ENCODE results near the gene RAMP1.

The RAMP1 gene

DNA sequence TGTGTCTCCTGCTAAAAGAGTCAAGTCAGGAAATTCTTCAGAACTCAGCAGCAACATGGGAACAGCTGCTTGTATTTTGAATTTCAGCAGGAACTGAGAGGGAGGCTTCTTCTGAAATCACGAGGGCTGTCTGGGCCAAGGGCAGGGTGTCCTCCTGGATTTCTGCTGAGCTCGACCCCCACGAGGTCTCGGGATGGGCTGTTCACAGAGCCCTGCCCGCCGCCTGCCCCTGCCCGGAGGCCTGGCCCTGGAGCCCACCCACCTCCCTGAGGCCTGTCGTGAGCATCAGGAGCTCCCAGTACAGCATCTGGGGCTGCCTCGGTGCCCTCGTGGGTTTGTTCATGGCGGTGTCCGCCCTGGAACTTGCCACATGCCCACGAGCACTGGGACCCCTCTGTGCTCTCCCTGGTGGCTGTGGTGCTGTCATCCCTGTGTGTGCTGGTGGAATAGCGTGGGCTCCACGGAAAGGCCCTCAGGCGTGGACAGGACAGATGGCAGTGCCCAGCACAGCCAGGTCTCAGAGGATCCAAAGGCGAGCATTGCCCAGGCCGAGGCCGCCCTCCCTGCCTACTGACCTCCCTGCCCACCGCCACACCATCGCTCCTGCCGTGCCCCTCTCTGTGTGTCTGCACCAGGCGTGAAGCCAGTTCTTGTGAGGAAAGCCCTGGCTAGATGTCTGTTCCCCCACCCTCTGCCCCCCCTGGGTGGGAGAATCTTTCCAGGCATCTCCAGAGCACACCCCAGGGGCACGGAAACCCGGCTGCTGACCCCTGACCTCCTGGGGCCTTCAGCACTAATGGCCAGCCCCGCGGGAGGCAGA is 25.9 kb downstream of the RAMP1 start:
- H3F3A ChIP-seq (ENCODE audit: low read depth), result no peaks in the 10 kb centered on the region
- no peak for TF ChIP-seq EZH2phosphoT487 (IDR thresholded peaks at IDR 0.05; ENCODE audit: borderline replicate concordance)
- no peak for TF ChIP-seq CTCF (conservative IDR thresholded peaks at IDR 0.05; ENCODE audit: low read length)
- no peaks in the 10 kb centered on the region for H3K9me3 ChIP-seq (ENCODE audit: insufficient read depth, low read depth, low read length)
- no peaks in the 10 kb centered on the region for H3K79me2 ChIP-seq (ENCODE audit: insufficient read depth, low read length)
- H3K36me3 ChIP-seq (ENCODE audit: insufficient read depth, low read length), result no peaks in the 10 kb centered on the region
- no peak overlapping the region for H3K4me2 ChIP-seq (ENCODE audit: low read depth, low read length, poor library complexity, severe bottlenecking)
- H4K20me1 ChIP-seq (ENCODE audit: insufficient read depth, low read length, poor library complexity, severe bottlenecking), result no peaks in the 10 kb centered on the region
- no peaks in the 10 kb centered on the region for H3K4me1 ChIP-seq (ENCODE audit: insufficient read depth, low read length, poor library complexity, severe bottlenecking)
- no peak overlapping the region for H3K9ac ChIP-seq (ENCODE audit: low read depth, low read length, poor library complexity, severe bottlenecking)
- no peaks in the 10 kb centered on the region for H3K9me2 ChIP-seq (replicated peaks; ENCODE audit: low read depth, low read length)
- no peak overlapping the region for H2AFZ ChIP-seq (ENCODE audit: low read length)
- H3K4me3 ChIP-seq (ENCODE audit: low read length, poor library complexity, severe bottlenecking), result no peak overlapping the region
- no peaks in the 10 kb centered on the region for H3K27me3 ChIP-seq (ENCODE audit: insufficient read depth, low read length, poor library complexity, severe bottlenecking)

DNA sequence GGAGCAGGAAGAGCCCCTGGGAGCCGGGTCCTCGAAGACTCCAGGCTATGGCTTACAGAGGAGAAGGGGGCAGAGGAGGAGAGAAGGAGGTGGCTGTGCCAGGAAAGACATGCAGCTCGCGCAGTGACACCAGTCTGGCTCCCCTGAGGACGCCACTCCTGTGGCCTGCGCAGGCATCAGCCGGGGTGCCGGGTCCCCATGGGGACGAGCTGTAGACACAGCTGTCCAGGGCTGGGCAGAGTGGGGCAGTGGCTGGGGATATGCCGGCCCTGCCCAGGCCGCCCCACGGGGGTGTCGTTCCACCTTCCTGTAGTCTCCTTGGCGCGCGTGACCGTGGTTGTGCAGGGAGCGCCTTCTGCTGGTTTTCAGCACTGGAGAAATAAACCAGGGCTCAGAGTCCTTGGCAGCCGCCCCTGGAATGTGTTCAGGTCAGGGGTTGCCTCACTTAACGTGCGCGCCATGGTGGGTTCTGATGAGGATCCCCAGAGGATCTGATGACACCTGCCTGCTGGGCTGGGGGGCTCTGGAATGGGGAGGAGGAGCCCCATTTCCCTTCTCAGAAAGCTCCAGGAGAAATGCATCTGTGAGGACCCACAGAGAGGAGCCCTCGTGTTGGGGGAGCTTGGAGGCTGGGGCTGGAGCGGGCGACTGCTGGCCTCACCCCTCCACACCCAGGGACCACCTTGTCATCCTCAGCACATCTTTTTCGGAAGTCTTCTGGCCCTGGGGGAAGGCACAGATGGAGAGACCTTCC is 26.7 kb downstream of the RAMP1 start:
- H3K4me1 ChIP-seq (ENCODE audit: insufficient read depth, low read length, poor library complexity, severe bottlenecking), result no peaks in the 10 kb centered on the region
- no peaks in the 10 kb centered on the region for H3K9me3 ChIP-seq (ENCODE audit: insufficient read depth, low read depth, low read length)
- no peak for TF ChIP-seq EZH2phosphoT487 (IDR thresholded peaks at IDR 0.05; ENCODE audit: borderline replicate concordance)
- TF ChIP-seq CTCF (conservative IDR thresholded peaks at IDR 0.05; ENCODE audit: low read length), result no peak
- no peaks in the 10 kb centered on the region for H3K79me2 ChIP-seq (ENCODE audit: insufficient read depth, low read length)
- no peaks in the 10 kb centered on the region for H4K20me1 ChIP-seq (ENCODE audit: insufficient read depth, low read length, poor library complexity, severe bottlenecking)
- no peaks in the 10 kb centered on the region for H3F3A ChIP-seq (ENCODE audit: low read depth)
- no peak overlapping the region for H2AFZ ChIP-seq (ENCODE audit: low read length)
- no peak overlapping the region for H3K9ac ChIP-seq (ENCODE audit: low read depth, low read length, poor library complexity, severe bottlenecking)
- H3K9me2 ChIP-seq (replicated peaks; ENCODE audit: low read depth, low read length), result no peaks in the 10 kb centered on the region
- no peak overlapping the region for H3K4me3 ChIP-seq (ENCODE audit: low read length, poor library complexity, severe bottlenecking)
- H3K4me2 ChIP-seq (ENCODE audit: low read depth, low read length, poor library complexity, severe bottlenecking), result no peak overlapping the region
- H3K36me3 ChIP-seq (ENCODE audit: insufficient read depth, low read length), result no peaks in the 10 kb centered on the region
- no peaks in the 10 kb centered on the region for H3K27me3 ChIP-seq (ENCODE audit: insufficient read depth, low read length, poor library complexity, severe bottlenecking)

DNA sequence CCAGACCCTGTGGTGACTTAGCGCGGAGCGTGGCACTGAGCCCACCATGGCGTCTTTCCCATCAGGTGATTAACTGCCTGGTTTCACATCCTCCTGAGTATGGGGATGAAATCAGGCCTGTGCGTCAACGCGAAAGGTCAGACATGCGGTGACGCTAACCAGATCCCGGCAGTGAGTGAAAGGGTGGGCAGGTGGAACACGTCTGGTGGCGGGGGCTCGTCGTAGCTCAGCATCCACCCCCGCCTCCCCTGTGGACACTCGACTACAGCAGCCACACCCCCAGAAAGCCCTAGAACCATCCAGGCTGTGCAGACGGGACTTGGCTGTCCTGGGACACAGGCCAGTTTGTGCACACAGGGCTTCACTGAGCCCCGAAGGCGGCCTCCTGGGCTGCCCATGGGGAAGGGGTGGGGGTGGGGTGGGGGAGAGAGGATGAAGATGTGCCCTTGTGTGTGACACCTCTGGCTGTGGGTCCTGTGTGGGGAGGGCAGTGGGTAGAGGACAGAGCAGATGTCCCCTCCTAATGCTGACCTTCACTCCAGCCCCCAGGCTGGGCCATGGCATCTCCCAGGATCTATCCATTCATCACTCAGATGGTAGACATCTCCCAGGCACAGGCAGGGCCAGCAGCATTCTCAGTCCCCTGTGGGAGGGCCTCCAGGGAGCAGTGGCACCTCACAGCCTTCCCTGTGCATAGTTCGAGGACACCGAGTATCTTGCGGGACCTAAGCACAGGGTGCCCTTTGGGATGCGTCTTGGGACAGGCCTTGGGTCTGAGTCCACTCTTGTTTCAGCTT is 27.5 kb downstream of the RAMP1 start:
- Histone ChIP-seq H3K79me2 (ENCODE audit: insufficient read depth, low read length) (no peaks in the 10 kb centered on the region), H3K4me2 (ENCODE audit: low read depth, low read length, poor library complexity, severe bottlenecking) (no peak overlapping the region), H2AFZ (ENCODE audit: low read length) (no peak overlapping the region), H3F3A (ENCODE audit: low read depth) (no peaks in the 10 kb centered on the region), H3K9ac (ENCODE audit: low read depth, low read length, poor library complexity, severe bottlenecking) (no peak overlapping the region), H4K20me1 (ENCODE audit: insufficient read depth, low read length, poor library complexity, severe bottlenecking) (no peaks in the 10 kb centered on the region), H3K36me3 (ENCODE audit: insufficient read depth, low read length) (no peaks in the 10 kb centered on the region), H3K27me3 (ENCODE audit: insufficient read depth, low read length, poor library complexity, severe bottlenecking) (no peaks in the 10 kb centered on the region), H3K9me3 (ENCODE audit: insufficient read depth, low read depth, low read length) (no peaks in the 10 kb centered on the region), H3K9me2 (replicated peaks; ENCODE audit: low read depth, low read length) (no peaks in the 10 kb centered on the region), H3K4me3 (ENCODE audit: low read length, poor library complexity, severe bottlenecking) (no peak overlapping the region), H3K4me1 (ENCODE audit: insufficient read depth, low read length, poor library complexity, severe bottlenecking) (peaks cover 2% of the 10 kb centered on the region)
- TF ChIP-seq EZH2phosphoT487 (IDR thresholded peaks at IDR 0.05; ENCODE audit: borderline replicate concordance) (no peak), CTCF (conservative IDR thresholded peaks at IDR 0.05; ENCODE audit: low read length) (no peak)
